Measurements from ENCODE around the gene KLF15. TPM values are rescaled to one million over a fixed set of nuclear protein-coding genes. Genes with fewer than 3 reads are reported as not detected.

The KLF15 gene
- 0.52 to 0.81 TPM (median 0.73 TPM) in 5 replicates for total RNA-seq (2022; extraction: Qiagen RNA extraction)

DNA sequence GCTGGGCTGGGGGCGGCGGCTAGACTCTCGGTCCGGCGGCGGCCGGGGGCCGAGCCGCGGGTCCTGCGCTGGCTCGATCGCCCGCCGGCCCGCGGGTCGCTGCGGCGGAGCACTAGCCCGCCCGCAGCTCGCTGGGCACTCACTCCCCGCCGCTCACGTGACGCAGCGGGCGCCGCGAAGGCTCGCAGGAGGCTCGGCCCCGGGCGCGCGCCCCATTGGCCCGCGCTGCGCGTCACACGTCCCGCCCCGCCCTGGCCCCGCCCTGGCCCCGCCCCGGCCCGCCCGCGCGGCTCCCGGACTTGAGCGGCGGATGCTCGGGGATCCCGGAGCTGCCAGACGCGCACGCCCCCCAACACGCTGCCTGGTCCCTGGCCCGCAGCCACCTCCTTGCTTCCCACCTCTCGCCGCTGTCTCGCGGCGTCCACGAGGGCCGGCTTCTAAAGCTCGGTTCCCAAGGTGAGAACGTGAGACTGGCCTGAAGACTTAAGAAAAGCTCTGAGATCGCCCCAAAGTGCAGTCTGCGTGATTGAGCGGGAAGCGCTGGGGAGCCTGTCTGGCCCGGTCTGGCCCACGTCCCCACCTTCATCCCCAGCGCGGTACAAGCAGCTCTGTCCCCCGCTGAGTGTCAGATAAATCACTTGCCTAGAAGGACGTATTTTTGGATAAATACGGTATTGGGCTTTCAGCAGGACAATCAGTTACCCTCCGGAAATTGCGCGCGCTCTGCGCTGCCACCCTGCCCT, at the start of gene KLF15:
Gene KLF15 (minus strand): TSS at position 114 of the 743 bp plus-strand sequence. CDS start 4,486 bp downstream, outside the sequence.

GRCh38 chr3:126394179-126394976, 37.2 kb upstream of the KLF15 start, which contains the start of gene CFAP100:
TSS of gene CFAP100 (plus strand) at chr3:126394909. CDS start at chr3:126396001, 1,092 bp downstream.

Other genes starting within 250 kb of the KLF15 start
- 0.12 to 0.30 TPM (median 0.21 TPM) in 5 replicates for gene ALDH1L1, start 176.8 kb downstream of the KLF15 start, total RNA-seq (2022; extraction: Qiagen RNA extraction)
- gene CFAP100, start 37.5 kb upstream of the KLF15 start, total RNA-seq (2022; extraction: Qiagen RNA extraction) = not detected in 5 replicates
- gene ZXDC, start 118.5 kb upstream of the KLF15 start, total RNA-seq (2022; extraction: Qiagen RNA extraction) = 8.3 to 9.2 TPM (median 9.0 TPM) in 5 replicates
- not detected in 5 replicates for gene UROC1, start 160.4 kb upstream of the KLF15 start, total RNA-seq (2022; extraction: Qiagen RNA extraction)
- gene CHST13, start 166.7 kb upstream of the KLF15 start, total RNA-seq (2022; extraction: Qiagen RNA extraction) = 0.28 to 1.1 TPM (median 0.83 TPM) in 5 replicates
- gene C3orf22, start 201.5 kb upstream of the KLF15 start, total RNA-seq (2022; extraction: Qiagen RNA extraction) = not detected in 5 replicates

Measured in A549 treated with Hydrocortisone at 1 μM for 4 hours (cell line).